Colonic mucosa (tissue), 4 donors: Measurements from ENCODE around the gene GJA3. TPM values are rescaled to one million over a fixed set of nuclear protein-coding genes. Genes with fewer than 3 reads are reported as not detected.

ENCODE experiments used
- DNase-seq: peaks from one replicate; pipeline ENCODE4 v3.0.0-alpha.2; 2020
- H3K27ac ChIP-seq: fragments of 200-600 bp; one replicate; pipeline ENCODE4 v1.8.0; 2021
- H3K27me3 ChIP-seq: fragments of 200-600 bp; one replicate; pipeline ENCODE4 v1.8.0; 2021
- H3K36me3 ChIP-seq: fragments of 200-600 bp; one replicate; pipeline ENCODE4 v1.8.0; 2021
- H3K4me1 ChIP-seq: fragments of 200-600 bp; one replicate; pipeline ENCODE4 v1.8.0; 2021; ENCODE audit warnings: mild to moderate bottlenecking
- H3K4me3 ChIP-seq: fragments of 200-600 bp; one replicate; pipeline ENCODE4 v1.8.0; 2021
- H3K9ac ChIP-seq, 2 donors: one replicate each; pipeline ENCODE4 v1.7.0; 2013; ENCODE audit warnings: control low read depth in 2 of 2, low read depth in 2 of 2, low read length in 2 of 2
- H3K9me3 ChIP-seq: fragments of 200-600 bp; one replicate; pipeline ENCODE4 v1.8.0; 2021
- CTCF ChIP-seq: fragments of 200-600 bp; IDR thresholded peaks from one replicate; pipeline ENCODE4 v1.8.0; 2022; ENCODE audit warnings: antibody characterized with exemption, mild to moderate bottlenecking
- intact Hi-C: fragments of 100-400 bp; cut with DNase I; formaldehyde crosslinking; loops from one replicate; pipeline ENCODE4 v1.14.1; 2022
- total RNA-seq, 2 donors: library from RNA; stranded (reverse); fragmentation: NEBNext Ultra II Directional in 1 of 2; extraction: Animal tissue kit (Norgen Biotek cat#: 25700) in 1 of 2; gene quantifications; one replicate each; pipeline ENCODE4 v1.2.1, GENCODE V29; 2021
- donor health status: healthy.
- donor health status: DM: no; HTN: no; CAD: no.
- donor health status: DM: no; HTN: no; CAD: no.

The GJA3 gene
- total RNA-seq, 2 donors from 2014 or later = 0.05 TPM; not detected in 1

GRCh38 chr13:20128459-20128931 lies 32.4 kb downstream of the GJA3 start:
- Histone ChIP-seq H3K9ac (peak overlapping the region; percentile 70 to 83), H3K27me3 (peaks cover 7% of the 10 kb centered on the region), H3K36me3 (no peaks in the 10 kb centered on the region), H3K9me3 (no peaks in the 10 kb centered on the region), H3K4me1 (peaks cover 5% of the 10 kb centered on the region), H3K27ac (peak overlapping the region; percentile 60), H3K4me3 (peak overlapping the region; percentile 48)
- peak; percentile 39 for TF ChIP-seq CTCF
- DNase-seq = peak; percentile 33
- intact Hi-C loops = no loop called here

GRCh38 chr13:20127562-20128458 lies 33.0 kb downstream of the GJA3 start:
- Histone ChIP-seq H3K9me3 (no peaks in the 10 kb centered on the region), H3K27ac (peak overlapping the region; percentile 60), H3K27me3 (peaks cover 7% of the 10 kb centered on the region), H3K36me3 (no peaks in the 10 kb centered on the region), H3K9ac (peak overlapping the region; percentile 70 to 83), H3K4me3 (peak overlapping the region; percentile 48), H3K4me1 (peaks cover 5% of the 10 kb centered on the region)
- intact Hi-C loops = no loop called here
- peak; percentile 69 for DNase-seq
- TF ChIP-seq CTCF = no peak

GRCh38 chr13:20127262-20127561 lies 33.6 kb downstream of the GJA3 start:
- H3K36me3 ChIP-seq = no peaks in the 10 kb centered on the region
- intact Hi-C loops = no loop called here

GRCh38 chr13:20126541-20127261 lies 34.2 kb downstream of the GJA3 start:
- intact Hi-C loops = no loop called here
- H3K4me3 ChIP-seq = no peak overlapping the region
- no peak for DNase-seq
- peaks cover 5% of the 10 kb centered on the region for H3K4me1 ChIP-seq
- no peaks in the 10 kb centered on the region for H3K9me3 ChIP-seq
- no peak overlapping the region for H3K9ac ChIP-seq
- H3K36me3 ChIP-seq = no peaks in the 10 kb centered on the region
- no peak for TF ChIP-seq CTCF
- H3K27ac ChIP-seq = no peak overlapping the region
- peaks cover 7% of the 10 kb centered on the region for H3K27me3 ChIP-seq

More at GRCh38 chr13:20127262-20127561, 33.6 kb downstream of the GJA3 start:
- Histone ChIP-seq H3K9me3 (no peaks in the 10 kb centered on the region), H3K4me3 (peak overlapping the region; percentile 48), H3K27ac (no peak overlapping the region), H3K9ac (peak overlapping the region; percentile 70 to 83), H3K4me1 (peaks cover 5% of the 10 kb centered on the region), H3K27me3 (peaks cover 7% of the 10 kb centered on the region)
- no peak for DNase-seq
- no peak for TF ChIP-seq CTCF

- no peaks in the 10 kb centered on the region for H3K9me3 ChIP-seq
- no peak overlapping the region for H3K4me3 ChIP-seq
- H3K27ac ChIP-seq = no peak overlapping the region
- H3K27me3 ChIP-seq = peaks cover 7% of the 10 kb centered on the region
- no peaks in the 10 kb centered on the region for H3K36me3 ChIP-seq
- no peak for DNase-seq
- intact Hi-C loops = no loop called here
- H3K9ac ChIP-seq = no peak overlapping the region
- no peak for TF ChIP-seq CTCF
- H3K4me1 ChIP-seq = peaks cover 5% of the 10 kb centered on the region
Measured at GRCh38 chr13:20125783-20126165, 35.1 kb downstream of the GJA3 start.
